K562 (cell line): ENCODE data around the gene ZNF438. TPM values are rescaled to one million over a fixed set of nuclear protein-coding genes. Genes with fewer than 3 reads are reported as not detected.

Experiments
- ARNT ChIP-seq, 2 experiments: fragments of 450-650 bp; IDR thresholded peaks; 2 replicates each; pipeline ENCODE4 v1.6.1; 2016; ENCODE audit warnings: mild to moderate bottlenecking in 1 of 2
- BACH1 ChIP-seq: fragments of 200-800 bp; sonication (Bioruptor generic); IDR thresholded peaks from 2 replicates; pipeline ENCODE4 v1.6.1; 2016; ENCODE audit warnings: missing genetic modification characterization, missing compliant biosample characterization
- CBX1 ChIP-seq: sonication (generic); IDR thresholded peaks from 2 replicates; pipeline ENCODE4 v1.6.1; 2016; ENCODE audit warnings: antibody characterized with exemption, low read depth, mild to moderate bottlenecking
- ETV1 ChIP-seq: fragments of 450-650 bp; conservative IDR thresholded peaks from 2 replicates; pipeline ENCODE4 v1.6.1; 2016; ENCODE audit warnings: missing genetic modification characterization, control low read depth, low read depth, missing compliant biosample characterization
- EZH2 ChIP-seq: IDR thresholded peaks from 2 replicates; pipeline ENCODE4 v1.6.1; 2012; ENCODE audit warnings: low read depth, mild to moderate bottlenecking, inconsistent platforms, low read length, borderline replicate concordance
- FOXA3 ChIP-seq, 2 experiments: fragments of 450-650 bp in 1 of 2; sonication (generic) in 1 of 2; formaldehyde crosslinking; IDR thresholded peaks in 1 of 2; conservative IDR thresholded peaks in 1 of 2; 2 replicates each; pipeline versions ENCODE4 v1.4.0 to v1.8.0; 2020 to 2022; ENCODE audit warnings: mild to moderate bottlenecking in 2 of 2, missing genetic modification reagents in 1 of 2
- GABPB1 ChIP-seq: sonication (generic); formaldehyde crosslinking; IDR thresholded peaks from 2 replicates; pipeline ENCODE4 v1.8.0; 2022; ENCODE audit warnings: mild to moderate bottlenecking, missing genetic modification reagents
- GTF2E2 ChIP-seq: fragments of 200-800 bp; sonication (Bioruptor generic); IDR thresholded peaks from 2 replicates; pipeline ENCODE4 v1.6.1; 2016; ENCODE audit warnings: missing genetic modification characterization, missing compliant biosample characterization
- NEUROD1 ChIP-seq: fragments of 150-350 bp; IDR thresholded peaks from 2 replicates; pipeline ENCODE4 v1.6.1; 2014; ENCODE audit warnings: borderline replicate concordance, low read length, low read depth; ENCODE audit not compliant: partially characterized antibody
- NFXL1 ChIP-seq: fragments of 450-650 bp; formaldehyde crosslinking; IDR thresholded peaks from 2 replicates; pipeline ENCODE4 v1.4.0; 2021; ENCODE audit warnings: mild to moderate bottlenecking
- NONO ChIP-seq, 2 experiments: fragments of 200-400 bp in 1 of 2; fragments of 450-650 bp in 1 of 2; formaldehyde crosslinking in 1 of 2; IDR thresholded peaks; 2 replicates each; pipeline ENCODE4 v1.6.1; 2017; ENCODE audit warnings: low read depth in 2 of 2, mild to moderate bottlenecking in 2 of 2, moderate library complexity in 2 of 2, low read length in 1 of 2
- NR2C2 ChIP-seq, 2 experiments: fragments of 200-800 bp in 1 of 2; sonication (Bioruptor generic) in 1 of 2; sonication (generic) in 1 of 2; formaldehyde crosslinking in 1 of 2; IDR thresholded peaks; 2 replicates each; pipeline versions ENCODE4 v1.6.1 to v1.8.0; 2016 to 2022; ENCODE audit warnings: mild to moderate bottlenecking in 1 of 2, missing compliant biosample characterization in 1 of 2, missing genetic modification characterization in 1 of 2, missing genetic modification reagents in 1 of 2
- POLR2G ChIP-seq: fragments of 200-400 bp; formaldehyde crosslinking; IDR thresholded peaks from 2 replicates; pipeline ENCODE4 v1.6.1; 2017; ENCODE audit warnings: low read depth, mild to moderate bottlenecking, antibody characterized with exemption, low read length, moderate library complexity
- PREB ChIP-seq: sonication (generic); formaldehyde crosslinking; IDR thresholded peaks from 2 replicates; pipeline ENCODE4 v1.8.1; 2023; ENCODE audit warnings: mild to moderate bottlenecking, missing genetic modification reagents
- RAD51 ChIP-seq: fragments of 450-650 bp; IDR thresholded peaks from 2 replicates; pipeline ENCODE4 v1.7.1; 2016; ENCODE audit warnings: low read depth, mild to moderate bottlenecking, borderline replicate concordance
- RBFOX2 ChIP-seq: fragments of 200-400 bp; formaldehyde crosslinking; IDR thresholded peaks from 2 replicates; pipeline ENCODE4 v1.6.1; 2017; ENCODE audit warnings: low read depth, mild to moderate bottlenecking, low read length, moderate library complexity
- RFX5 ChIP-seq: IDR thresholded peaks from 2 replicates; pipeline ENCODE4 v1.6.1; 2011; ENCODE audit warnings: low read depth, mild to moderate bottlenecking, improper control_type of control experiment, low read length
- SFPQ ChIP-seq: fragments of 200-400 bp; formaldehyde crosslinking; IDR thresholded peaks from 2 replicates; pipeline ENCODE4 v1.6.1; 2017; ENCODE audit warnings: mild to moderate bottlenecking, low read depth, low read length, moderate library complexity
- SMAD3 ChIP-seq: fragments of 450-650 bp; formaldehyde crosslinking; conservative IDR thresholded peaks from 2 replicates; pipeline ENCODE4 v1.4.0; 2020; ENCODE audit warnings: mild to moderate bottlenecking
- SRSF3 ChIP-seq: fragments of 200-400 bp; formaldehyde crosslinking; IDR thresholded peaks from 2 replicates; pipeline ENCODE4 v1.6.1; 2016; ENCODE audit warnings: mild to moderate bottlenecking, low read length, moderate library complexity; ENCODE audit not compliant: insufficient read depth
- SUPT5H ChIP-seq: fragments of 450-650 bp; IDR thresholded peaks from 2 replicates; pipeline ENCODE4 v1.6.1; 2016
- ZNF12 ChIP-seq: sonication (generic); formaldehyde crosslinking; IDR thresholded peaks from 2 replicates; pipeline ENCODE4 v1.4.0; 2020; ENCODE audit warnings: mild to moderate bottlenecking, missing genetic modification reagents
- ZNF134 ChIP-seq: fragments of 250-450 bp; sonication (Bioruptor Pico); conservative IDR thresholded peaks from 2 replicates; pipeline ENCODE4 v1.4.0; 2020
- ZNF778 ChIP-seq: fragments of 450-650 bp; formaldehyde crosslinking; IDR thresholded peaks from 2 replicates; pipeline ENCODE4 v1.4.0; 2020; ENCODE audit warnings: mild to moderate bottlenecking, moderate library complexity
- ZNF830 ChIP-seq: fragments of 250-450 bp; sonication (Bioruptor Pico); IDR thresholded peaks from 2 replicates; pipeline ENCODE4 v1.5.0; 2021; ENCODE audit warnings: mild to moderate bottlenecking
- polyA plus RNA-seq, 8 experiments: library from polyadenylated mRNA; depleted of rRNA in 4 of 8; stranded (reverse) in 5 of 8; unstranded in 3 of 8; fragments of >200 nt; fragmentation: Nextera tagmentation in 2 of 8; fragmentation: Illumina TruSeq in 1 of 8; extraction: Ambion mirVana in 2 of 8; extraction: Trizol in 1 of 8; gene quantifications; 2 replicates each; pipeline versions ENCODE4 v1.2.1 to v1.2.3, GENCODE V29; 2011 to 2014; ENCODE audit warnings: inconsistent platforms in 1 of 8, missing spikeins in 1 of 8
- total RNA-seq, 7 experiments: library from RNA; depleted of rRNA in 6 of 7; stranded (reverse); fragments of >200 nt in 6 of 7; fragmentation: Illumina TruSeq in 2 of 7; extraction: Trizol in 2 of 7; gene quantifications; 2 replicates each; pipeline versions ENCODE4 v1.2.1 to v1.2.3, GENCODE V29; 2011 to 2021; ENCODE audit warnings: low replicate concordance in 1 of 7

The ZNF438 gene
- total and polyA plus RNA-seq, 9 of the 15 experiments (the other 6 are each of a cell fraction or from before 2014, with no cell fraction given): 0.45 to 1.5 (median 0.91) TPM

GRCh38 chr10:31031558-31032257 lies at the start of gene ZNF438 (continued):
- TF ChIP-seq SFPQ (no peak), GTF2E2 (tag) (no peak), NONO (IDR thresholded peaks at IDR 0.05; ENCODE audit: low read depth in 2 of 2, low read length in 1 of 2) (peak in 1 of 2 experiments; percentile 20; a peak in 2 of 4 replicates), RFX5 (no peak), SRSF3 (no peak), ZNF830 (CRISPR knock-in tag) (no peak), ZNF778 (no peak), EZH2 (no peak), FOXA3 (CRISPR knock-in tag; conservative IDR thresholded peaks at IDR 0.05 in 1 of 2, IDR thresholded peaks at IDR 0.05 in 1 of 2) (0 out of 4 replicates have a peak, but pooled peaks of 1 of the 2 experiments have one; percentile 14), GABPB1 (CRISPR knock-in tag) (peak; percentile 54), ETV1 (no peak), PREB (CRISPR knock-in tag) (0 out of 2 replicates have a peak, but pooled peaks have one; percentile 32), RAD51 (no peak), NFXL1 (0 out of 2 replicates have a peak, but pooled peaks have one; percentile 58), NR2C2 (CRISPR knock-in tag; IDR thresholded peaks at IDR 0.05) (no peak), NR2C2 (tag; IDR thresholded peaks at IDR 0.05) (peak; percentile 91), ARNT (IDR thresholded peaks at IDR 0.05) (no peak), RBFOX2 (peak; percentile 76), ZNF134 (CRISPR knock-in tag) (0 out of 2 replicates have a peak, but pooled peaks have one; percentile 42), POLR2G (peak; percentile 79), NEUROD1 (peak; percentile 24), BACH1 (no peak), ZNF12 (CRISPR knock-in tag) (peak; percentile 63; the same call in 1 of the 2 replicates), SMAD3 (CRISPR knock-in tag) (0 out of 2 replicates have a peak, but pooled peaks have one; percentile 67), CBX1 (peak; percentile 17; the same call in 1 of the 2 replicates), SUPT5H (peak; percentile 79)
